ENCODE measurements around the gene FASN. TPM values are rescaled to one million over a fixed set of nuclear protein-coding genes. Genes with fewer than 3 reads are reported as not detected.

FASN gene
- total and polyA plus RNA-seq, 2 donors (not counting 3 experiments of a cell fraction or from before 2014, with no cell fraction given), result 101 to 360 TPM

DNA sequence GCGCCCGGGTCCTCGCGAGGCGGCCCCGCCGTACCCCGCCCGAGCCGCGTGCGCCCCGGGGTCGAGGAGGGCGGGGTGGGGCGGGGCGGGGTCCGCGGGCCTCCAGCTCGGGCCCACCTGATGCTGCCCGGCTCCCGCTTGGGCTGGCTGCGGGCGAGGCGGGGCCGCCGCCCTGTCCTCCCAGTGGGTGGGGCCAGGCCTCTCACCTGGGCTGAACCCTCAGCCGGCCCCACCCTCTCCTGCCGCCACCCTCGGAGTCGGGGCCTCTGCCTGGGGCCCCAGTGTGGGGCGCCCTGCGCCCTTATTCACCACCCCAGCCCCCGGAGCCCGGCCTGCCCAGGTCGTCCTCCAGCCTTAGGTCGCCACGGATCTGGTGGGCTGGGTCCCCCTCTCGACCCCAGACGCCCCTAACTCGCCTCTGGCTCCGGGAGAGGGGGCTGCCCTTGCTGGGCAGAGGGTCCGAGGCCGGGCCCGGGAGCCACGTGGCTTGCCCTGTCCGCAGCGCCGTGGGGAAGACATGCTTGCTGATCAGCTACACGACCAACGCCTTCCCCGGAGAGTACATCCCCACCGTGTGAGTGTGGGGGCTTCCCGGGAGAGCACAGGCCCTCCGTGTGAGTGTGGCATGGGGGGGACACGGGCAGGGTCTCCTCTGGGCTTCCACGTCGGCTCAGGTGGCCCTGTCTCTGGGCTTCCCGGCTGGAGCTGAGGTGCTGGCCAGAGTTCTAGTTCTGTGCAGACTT is 66.0 kb downstream of the FASN start:
- ChIA-PET CTCF (interaction anchor here (1.2 to 4.2 kb wide), 4 partner anchors 11 to 212 kb away, joined by 3 to 127 read pairs (median 21); partner anchors contain the start of genes CENPX and LRRC45), POLR2A (no interaction called here)
- no peaks in the 10 kb centered on the region for H3K36me3 ChIP-seq (ENCODE audit: control insufficient read depth in 2 of 2, extremely low read depth in 1 of 2, insufficient read depth in 2 of 2, low read length in 2 of 2)
- H4K20me1 ChIP-seq (replicated peaks; ENCODE audit: control insufficient read depth, extremely low read depth, insufficient read depth, low read length), result no peaks in the 10 kb centered on the region
- H2AFZ ChIP-seq (ENCODE audit: low read depth, low read length), result peak overlapping the region; percentile 59
- H3K4me1 ChIP-seq (ENCODE audit: control insufficient read depth, extremely low read depth, insufficient read depth, low read length), result peaks cover 16% of the 10 kb centered on the region
- peak overlapping the region; percentile 50 to 62 (median 59) for H3K4me3 ChIP-seq (replicated peaks in 1 of 3; ENCODE audit: insufficient read depth in 1 of 3, low read depth in 1 of 3, low read length in 3 of 3)
- TF ChIP-seq POLR2A (IDR thresholded peaks at IDR 0.05; ENCODE audit: low read depth, low read length) (no peak), EZH2 (IDR thresholded peaks at IDR 0.05; ENCODE audit: borderline replicate concordance, low read depth, low read length, severe bottlenecking) (no peak), POLR2AphosphoS5 (IDR thresholded peaks at IDR 0.05; ENCODE audit: insufficient read depth, low read depth, low read length) (no peak), FOS (IDR thresholded peaks at IDR 0.05; ENCODE audit: borderline replicate concordance, insufficient read depth, low read length) (no peak), MYC (IDR thresholded peaks at IDR 0.05; ENCODE audit: low read depth, low read length) (no peak), JUN (IDR thresholded peaks at IDR 0.05; ENCODE audit: borderline replicate concordance, insufficient read depth, insufficient read length, low read depth) (no peak), GATA2 (IDR thresholded peaks at IDR 0.05; ENCODE audit: insufficient read depth, insufficient read length, low read depth, low read length) (no peak)
- TF ChIP-seq, protein P1, sequence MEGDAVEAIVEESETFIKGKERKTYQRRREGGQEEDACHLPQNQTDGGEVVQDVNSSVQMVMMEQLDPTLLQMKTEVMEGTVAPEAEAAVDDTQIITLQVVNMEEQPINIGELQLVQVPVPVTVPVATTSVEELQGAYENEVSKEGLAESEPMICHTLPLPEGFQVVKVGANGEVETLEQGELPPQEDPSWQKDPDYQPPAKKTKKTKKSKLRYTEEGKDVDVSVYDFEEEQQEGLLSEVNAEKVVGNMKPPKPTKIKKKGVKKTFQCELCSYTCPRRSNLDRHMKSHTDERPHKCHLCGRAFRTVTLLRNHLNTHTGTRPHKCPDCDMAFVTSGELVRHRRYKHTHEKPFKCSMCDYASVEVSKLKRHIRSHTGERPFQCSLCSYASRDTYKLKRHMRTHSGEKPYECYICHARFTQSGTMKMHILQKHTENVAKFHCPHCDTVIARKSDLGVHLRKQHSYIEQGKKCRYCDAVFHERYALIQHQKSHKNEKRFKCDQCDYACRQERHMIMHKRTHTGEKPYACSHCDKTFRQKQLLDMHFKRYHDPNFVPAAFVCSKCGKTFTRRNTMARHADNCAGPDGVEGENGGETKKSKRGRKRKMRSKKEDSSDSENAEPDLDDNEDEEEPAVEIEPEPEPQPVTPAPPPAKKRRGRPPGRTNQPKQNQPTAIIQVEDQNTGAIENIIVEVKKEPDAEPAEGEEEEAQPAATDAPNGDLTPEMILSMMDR (IDR thresholded peaks at IDR 0.05; ENCODE audit: extremely low read depth in 1 of 2, insufficient read depth in 1 of 2, low read depth in 1 of 2, low read length in 2 of 2), result no peak
- TF ChIP-seq, protein P2, sequence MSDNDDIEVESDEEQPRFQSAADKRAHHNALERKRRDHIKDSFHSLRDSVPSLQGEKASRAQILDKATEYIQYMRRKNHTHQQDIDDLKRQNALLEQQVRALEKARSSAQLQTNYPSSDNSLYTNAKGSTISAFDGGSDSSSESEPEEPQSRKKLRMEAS (IDR thresholded peaks at IDR 0.05; ENCODE audit: insufficient read depth, insufficient read length), result no peak
- DNase-seq (ENCODE audit: low read depth, low spot score), result no peak
- no peaks in the 10 kb centered on the region for H3K9me1 ChIP-seq (replicated peaks; ENCODE audit: control insufficient read depth, extremely low read depth, insufficient read depth, low read length)
- intact Hi-C loops (cut with micrococcal nuclease), result loop anchor here (2.0 to 10.0 kb wide), 3 partner anchors 67 to 383 kb away; partner anchors contain the start of genes FASN, HEXD and OGFOD3
- FAIRE-seq, result no peak
- peaks cover 7% of the 10 kb centered on the region for H3K79me2 ChIP-seq (ENCODE audit: control insufficient read depth, insufficient read depth, low read length)
- H3K27me3 ChIP-seq (ENCODE audit: control insufficient read depth in 2 of 2, insufficient read depth in 2 of 2, low read length in 2 of 2), result no peaks in the 10 kb centered on the region
- BruUV-seq (replicated peaks), result no TSS peak
- H3K27ac ChIP-seq (ENCODE audit: insufficient read depth, low read depth, low read length), result no peak overlapping the region
- H3K9me3 ChIP-seq (replicated peaks; ENCODE audit: control insufficient read depth, insufficient read depth, low read length), result no peaks in the 10 kb centered on the region
- H3K4me2 ChIP-seq (ENCODE audit: insufficient read depth, low read length), result peak overlapping the region; percentile 80
- dilution Hi-C loops (cut with MboI; ENCODE audit: extremely low pct_ligation_motif_present, low sequenced_read_pairs), result no loop called here
- H3K9ac ChIP-seq (replicated peaks; ENCODE audit: extremely low read depth, insufficient read depth, low read length), result no peak overlapping the region
